ENCODE data around the gene NFASC. TPM values are rescaled to one million over a fixed set of nuclear protein-coding genes. Genes with fewer than 3 reads are reported as not detected.

Gene NFASC
- total and polyA plus RNA-seq, 7 donors = 0.46 to 105 (median 17.6) TPM

- Histone ChIP-seq H3K27ac (no peak overlapping the region), H3K36me3 (peaks cover 0 to 4% (median 0%) of the 10 kb centered on the region in 4 donors), H3K4me1 (peaks cover 0 to 46% (median 20%) of the 10 kb centered on the region in 4 donors), H3K4me3 (no peak overlapping the region), H3K27me3 (no peaks in the 10 kb centered on the region), H3K9me3 (no peaks in the 10 kb centered on the region)
- intact Hi-C loops (cut with DNase I) = no loop called here
- TF ChIP-seq, protein P1, sequence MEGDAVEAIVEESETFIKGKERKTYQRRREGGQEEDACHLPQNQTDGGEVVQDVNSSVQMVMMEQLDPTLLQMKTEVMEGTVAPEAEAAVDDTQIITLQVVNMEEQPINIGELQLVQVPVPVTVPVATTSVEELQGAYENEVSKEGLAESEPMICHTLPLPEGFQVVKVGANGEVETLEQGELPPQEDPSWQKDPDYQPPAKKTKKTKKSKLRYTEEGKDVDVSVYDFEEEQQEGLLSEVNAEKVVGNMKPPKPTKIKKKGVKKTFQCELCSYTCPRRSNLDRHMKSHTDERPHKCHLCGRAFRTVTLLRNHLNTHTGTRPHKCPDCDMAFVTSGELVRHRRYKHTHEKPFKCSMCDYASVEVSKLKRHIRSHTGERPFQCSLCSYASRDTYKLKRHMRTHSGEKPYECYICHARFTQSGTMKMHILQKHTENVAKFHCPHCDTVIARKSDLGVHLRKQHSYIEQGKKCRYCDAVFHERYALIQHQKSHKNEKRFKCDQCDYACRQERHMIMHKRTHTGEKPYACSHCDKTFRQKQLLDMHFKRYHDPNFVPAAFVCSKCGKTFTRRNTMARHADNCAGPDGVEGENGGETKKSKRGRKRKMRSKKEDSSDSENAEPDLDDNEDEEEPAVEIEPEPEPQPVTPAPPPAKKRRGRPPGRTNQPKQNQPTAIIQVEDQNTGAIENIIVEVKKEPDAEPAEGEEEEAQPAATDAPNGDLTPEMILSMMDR (IDR thresholded peaks at IDR 0.05) = no peak
- TF ChIP-seq POLR2AphosphoS5 (IDR thresholded peaks at IDR 0.05) (no peak), EP300 (IDR thresholded peaks at IDR 0.05) (no peak), POLR2A (IDR thresholded peaks at IDR 0.05) (no peak)
- no peak for DNase-seq
- 27 to 55% methylated on average over 5 of the region's 5 CpGs for WGBS, 2 donors
These were observed 36.3 kb upstream of the NFASC start for GRCh38 chr1:204834336-204834735.

DNA sequence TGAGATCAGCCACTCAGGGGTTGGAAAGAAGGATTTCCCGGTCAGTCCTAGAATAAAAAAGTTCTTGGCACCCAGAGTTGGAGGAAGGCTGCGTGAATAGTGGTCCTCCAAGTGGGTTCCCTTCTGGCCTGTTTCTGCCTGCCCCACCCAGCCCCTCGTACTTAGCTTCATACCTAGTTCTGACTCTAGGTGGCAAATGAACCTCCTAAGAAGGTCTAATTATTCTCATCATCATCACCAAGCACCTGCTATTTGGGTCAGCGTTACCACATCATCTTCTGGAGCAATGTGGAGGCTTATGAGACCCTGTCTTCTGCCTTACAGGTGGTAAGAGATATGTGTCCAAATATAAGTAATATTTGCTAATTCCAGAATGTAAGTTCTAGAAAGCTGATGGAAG is 35.9 kb upstream of the NFASC start:
- 53 to 73% methylated on average over 4 of the region's 4 CpGs for WGBS, 2 donors
- intact Hi-C loops (cut with DNase I) = no loop called here
- H3K9me3 ChIP-seq = no peaks in the 10 kb centered on the region

GRCh38 chr1:204835737-204836136 is 34.9 kb upstream of the NFASC start:
- peaks cover 0 to 4% (median 0%) of the 10 kb centered on the region in 4 donors for H3K36me3 ChIP-seq
- H3K27me3 ChIP-seq = no peaks in the 10 kb centered on the region
- no peak overlapping the region for H3K4me3 ChIP-seq
- intact Hi-C loops (cut with DNase I) = no loop called here
- WGBS, 2 donors = 85 to 86% methylated on average over 3 of the region's 3 CpGs
- TF ChIP-seq, protein P1 (IDR thresholded peaks at IDR 0.05) = no peak
- TF ChIP-seq POLR2AphosphoS5 (IDR thresholded peaks at IDR 0.05) = no peak
- TF ChIP-seq POLR2A (IDR thresholded peaks at IDR 0.05) = no peak
- DNase-seq = no peak
- peaks cover 0 to 37% (median 6%) of the 10 kb centered on the region in 4 donors for H3K4me1 ChIP-seq
- no peaks in the 10 kb centered on the region for H3K9me3 ChIP-seq
- no peak overlapping the region for H3K27ac ChIP-seq

More for the DNA sequence above, 35.9 kb upstream of the NFASC start:
- no peak for DNase-seq
- Histone ChIP-seq H3K4me1 (peaks cover 0 to 42% (median 16%) of the 10 kb centered on the region in 4 donors), H3K36me3 (peaks cover 0 to 4% (median 0%) of the 10 kb centered on the region in 4 donors), H3K4me3 (no peak overlapping the region), H3K27me3 (no peaks in the 10 kb centered on the region), H3K27ac (no peak overlapping the region)
- TF ChIP-seq, protein P1 (IDR thresholded peaks at IDR 0.05) = no peak
- no peak for TF ChIP-seq POLR2A (IDR thresholded peaks at IDR 0.05)
- no peak for TF ChIP-seq EP300 (IDR thresholded peaks at IDR 0.05)
- TF ChIP-seq POLR2AphosphoS5 (IDR thresholded peaks at IDR 0.05) = no peak

DNA sequence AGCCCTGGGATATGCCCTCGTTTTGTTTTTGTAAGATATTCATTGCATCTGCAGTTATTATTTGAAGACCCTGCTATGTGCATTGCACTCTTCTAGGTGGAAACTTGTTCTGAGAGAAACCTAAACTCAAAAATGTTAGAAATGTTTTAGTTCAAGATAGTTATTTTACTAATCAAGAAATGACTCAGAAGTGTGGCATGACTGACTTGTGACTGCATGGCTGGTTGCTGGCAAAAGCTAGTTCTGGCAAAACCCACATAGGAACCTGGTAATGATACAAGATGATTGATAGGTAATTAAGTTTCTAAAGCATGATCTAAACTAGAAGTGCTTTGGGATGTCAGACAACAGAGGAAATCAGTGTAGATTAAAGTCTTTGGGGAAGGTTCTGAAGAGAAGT is 33.8 kb upstream of the NFASC start:
- WGBS, 2 donors = 72 to 79% methylated on average over 1 of the region's 1 CpG
- Histone ChIP-seq H3K9me3 (no peaks in the 10 kb centered on the region), H3K36me3 (peaks cover 0 to 4% (median 0%) of the 10 kb centered on the region in 4 donors), H3K27ac (no peak overlapping the region), H3K27me3 (no peaks in the 10 kb centered on the region), H3K4me3 (no peak overlapping the region), H3K4me1 (peaks cover 0 to 37% (median 0%) of the 10 kb centered on the region in 4 donors)
- no peak for TF ChIP-seq EP300 (IDR thresholded peaks at IDR 0.05)
- no peak for TF ChIP-seq POLR2AphosphoS5 (IDR thresholded peaks at IDR 0.05)
- TF ChIP-seq, protein P1 (IDR thresholded peaks at IDR 0.05) = no peak
- DNase-seq = no peak
- intact Hi-C loops (cut with DNase I) = no loop called here

Measured in sigmoid colon (tissue), 7 donors.